HEK293 (cell line): ENCODE measurements around the gene CKAP4.

Experiments
- CTCF ChIA-PET: fragments of 350-600 bp; formaldehyde crosslinking; extraction: SDS; loops from one replicate; lab custom pipeline; 2021; ENCODE audit warnings: antibody characterized with exemption; lab: Yijun Ruan, JAX
- POLR2A ChIA-PET: fragments of 300-600 bp; formaldehyde crosslinking; extraction: SDS; loops from one replicate; lab custom pipeline; 2020; ENCODE audit warnings: antibody characterized with exemption, inconsistent platforms; lab: Yijun Ruan, JAX
- H3K27ac ChIP-seq: fragments of 200-500 bp; sonication (Bioruptor generic); 2 replicates; pipeline ENCODE4 v1.5.1; 2014; ENCODE audit warnings: low read depth, low read length, control low read depth, inconsistent platforms; ENCODE audit errors: extremely low read depth
- H3K36me3 ChIP-seq, 2 experiments: fragments of 200-500 bp in 1 of 2; sonication (Bioruptor generic) in 1 of 2; 1 replicate in 1 of 2; 2 replicates in 1 of 2; pipeline ENCODE4 v1.5.1; 2014 to 2017; ENCODE audit warnings: inconsistent platforms in 2 of 2, low read length in 2 of 2; ENCODE audit not compliant: control insufficient read depth in 2 of 2, insufficient read depth in 1 of 2
- H3K4me1 ChIP-seq: fragments of 200-500 bp; sonication (Bioruptor generic); 2 replicates; pipeline ENCODE4 v1.5.1; 2014; ENCODE audit warnings: mild to moderate bottlenecking, low read length, inconsistent platforms; ENCODE audit not compliant: control insufficient read depth, insufficient read depth
- H3K4me3 ChIP-seq: 2 replicates; pipeline ENCODE4 v1.5.1; 2011; ENCODE audit warnings: low read depth, mild to moderate bottlenecking, control low read depth, low read length, moderate library complexity
- H3K9me3 ChIP-seq: fragments of 200-500 bp; sonication (Bioruptor generic); 2 replicates; pipeline ENCODE4 v1.5.1; 2014; ENCODE audit warnings: low read depth, low read length, inconsistent platforms; ENCODE audit not compliant: control insufficient read depth, insufficient read depth
- BCL6B ChIP-seq: fragments of 450-650 bp; formaldehyde crosslinking; IDR thresholded peaks from 2 replicates; pipeline ENCODE4 v1.5.1; 2017; ENCODE audit warnings: missing biosample characterization, missing genetic modification characterization
- EGR2 ChIP-seq: fragments of 450-650 bp; formaldehyde crosslinking; IDR thresholded peaks from 2 replicates; pipeline ENCODE4 v1.5.1; 2016; ENCODE audit warnings: low read depth, missing biosample characterization, missing genetic modification characterization
- GFI1B ChIP-seq: fragments of 450-650 bp; formaldehyde crosslinking; IDR thresholded peaks from 2 replicates; pipeline ENCODE4 v1.5.1; 2016; ENCODE audit warnings: missing biosample characterization, missing genetic modification characterization
- GLI2 ChIP-seq: fragments of 450-650 bp; formaldehyde crosslinking; IDR thresholded peaks from 2 replicates; pipeline ENCODE4; 2017; ENCODE audit warnings: missing biosample characterization, missing genetic modification characterization, low read depth, borderline replicate concordance
- SP3 ChIP-seq: fragments of 450-650 bp; formaldehyde crosslinking; IDR thresholded peaks from 2 replicates; pipeline ENCODE4 v1.5.1; 2016; ENCODE audit warnings: missing biosample characterization, missing genetic modification characterization
- ZBTB7A ChIP-seq: fragments of 450-650 bp; formaldehyde crosslinking; IDR thresholded peaks from 2 replicates; pipeline ENCODE4 v1.5.1; 2016; ENCODE audit warnings: low read depth, missing biosample characterization, missing genetic modification characterization
- ZFP37 ChIP-seq: fragments of 450-650 bp; formaldehyde crosslinking; IDR thresholded peaks from 2 replicates; pipeline ENCODE4 v1.5.1; 2016; ENCODE audit warnings: missing biosample characterization, missing genetic modification characterization
- ZNF10 ChIP-seq: fragments of 450-650 bp; formaldehyde crosslinking; IDR thresholded peaks from 2 replicates; pipeline ENCODE4 v1.5.1; 2017; ENCODE audit warnings: missing biosample characterization, missing genetic modification characterization
- ZNF133 ChIP-seq: fragments of 450-650 bp; formaldehyde crosslinking; IDR thresholded peaks from 2 replicates; pipeline ENCODE4 v1.5.1; 2016; ENCODE audit warnings: missing biosample characterization, missing genetic modification characterization
- ZNF211 ChIP-seq: fragments of 450-650 bp; formaldehyde crosslinking; IDR thresholded peaks from 2 replicates; pipeline ENCODE4 v1.5.1; 2016; ENCODE audit warnings: low read depth, missing biosample characterization, missing genetic modification characterization
- ZNF366 ChIP-seq: fragments of 450-650 bp; formaldehyde crosslinking; conservative IDR thresholded peaks from 2 replicates; pipeline ENCODE4 v1.5.1; 2016; ENCODE audit warnings: missing biosample characterization, missing genetic modification characterization
- ZNF404 ChIP-seq: fragments of 450-650 bp; formaldehyde crosslinking; IDR thresholded peaks from 2 replicates; pipeline ENCODE4 v1.5.1; 2017; ENCODE audit warnings: missing biosample characterization, missing genetic modification characterization
- ZNF530 ChIP-seq: fragments of 450-650 bp; formaldehyde crosslinking; IDR thresholded peaks from 2 replicates; pipeline ENCODE4 v1.5.1; 2016; ENCODE audit warnings: low read depth, missing biosample characterization, missing genetic modification characterization
- ZNF561 ChIP-seq: fragments of 450-650 bp; IDR thresholded peaks from 2 replicates; pipeline ENCODE4 v1.5.1; 2018; ENCODE audit warnings: missing biosample characterization, missing genetic modification characterization, borderline replicate concordance
- ZNF600 ChIP-seq: fragments of 450-650 bp; formaldehyde crosslinking; IDR thresholded peaks from 2 replicates; pipeline ENCODE4 v1.5.1; 2016; ENCODE audit warnings: missing biosample characterization, missing genetic modification characterization
- ZNF623 ChIP-seq: fragments of 450-650 bp; formaldehyde crosslinking; IDR thresholded peaks from 2 replicates; pipeline ENCODE4 v1.5.1; 2016; ENCODE audit warnings: missing biosample characterization, missing genetic modification characterization
- ZXDB ChIP-seq: fragments of 450-650 bp; formaldehyde crosslinking; IDR thresholded peaks from 2 replicates; pipeline ENCODE4 v1.5.1; 2016; ENCODE audit warnings: missing biosample characterization, missing genetic modification characterization

The CKAP4 gene

GRCh38 chr12:106275458-106275857 is 27.6 kb upstream of the CKAP4 start:
- Histone ChIP-seq H3K27ac (no peak overlapping the region), H3K4me3 (no peak overlapping the region), H3K36me3 (no peaks in the 10 kb centered on the region), H3K4me1 (no peaks in the 10 kb centered on the region), H3K9me3 (no peaks in the 10 kb centered on the region)
- TF ChIP-seq ZNF561 (tag by site-specific recombination): no peak
- CTCF ChIA-PET: interaction anchor here (0.7 to 1.2 kb wide), 3 partner anchors 8 to 39 kb away, joined by 3 to 5 read pairs (median 3); no protein-coding TSS in a partner anchor
- POLR2A ChIA-PET: no interaction called here

- POLR2A ChIA-PET: interaction anchor here (0.6 kb wide), 1 partner anchor 1630 kb away, joined by 3 read pairs; no protein-coding TSS in a partner anchor
- TF ChIP-seq ZNF623 (tag by site-specific recombination) (no peak), ZXDB (no peak), ZNF10 (tag by site-specific recombination) (no peak), GLI2 (tag by site-specific recombination) (no peak), ZBTB7A (tag by site-specific recombination) (no peak), EGR2 (tag by site-specific recombination) (no peak), ZNF404 (tag by site-specific recombination) (no peak), ZNF133 (tag by site-specific recombination) (no peak), ZFP37 (tag by site-specific recombination) (no peak), ZNF530 (no peak), SP3 (no peak)
- H3K4me3 ChIP-seq: no peak overlapping the region
Observed at GRCh38 chr12:106274575-106275121, 26.8 kb upstream of the CKAP4 start.

GRCh38 chr12:106274012-106274411 is 26.2 kb upstream of the CKAP4 start:
- TF ChIP-seq ZNF211 (tag by site-specific recombination): no peak
- TF ChIP-seq ZNF366 (tag by site-specific recombination): peak; percentile 50
- no peaks in the 10 kb centered on the region for H3K36me3 ChIP-seq
- no peak overlapping the region for H3K27ac ChIP-seq
- H3K4me1 ChIP-seq: no peaks in the 10 kb centered on the region
- H3K4me3 ChIP-seq: no peak overlapping the region
- no peaks in the 10 kb centered on the region for H3K9me3 ChIP-seq
- POLR2A ChIA-PET: no interaction called here
- CTCF ChIA-PET: interaction anchor here (2.1 kb wide), 1 partner anchor 9 kb away, joined by 18 read pairs; no protein-coding TSS in a partner anchor

More at GRCh38 chr12:106274575-106275121, 26.8 kb upstream of the CKAP4 start:
- Histone ChIP-seq H3K4me1 (no peaks in the 10 kb centered on the region), H3K9me3 (no peaks in the 10 kb centered on the region), H3K36me3 (no peaks in the 10 kb centered on the region), H3K27ac (no peak overlapping the region)
- CTCF ChIA-PET: interaction anchor here (0.8 to 1.2 kb wide), 3 partner anchors 9 to 140 kb away, joined by 3 to 5 read pairs (median 4); no protein-coding TSS in a partner anchor

- POLR2A ChIA-PET: no interaction called here
- no peak for TF ChIP-seq GFI1B (tag by site-specific recombination)
- TF ChIP-seq BCL6B (tag by site-specific recombination): no peak
- TF ChIP-seq ZNF600: no peak
- Histone ChIP-seq H3K27ac (no peak overlapping the region), H3K4me3 (no peak overlapping the region), H3K4me1 (no peaks in the 10 kb centered on the region), H3K36me3 (no peaks in the 10 kb centered on the region), H3K9me3 (no peaks in the 10 kb centered on the region)
- CTCF ChIA-PET: interaction anchor here (2.1 kb wide), 1 partner anchor 9 kb away, joined by 18 read pairs; no protein-coding TSS in a partner anchor
Observed at GRCh38 chr12:106273491-106273890, 25.7 kb upstream of the CKAP4 start.
